Gastroesophageal sphincter (tissue), 4 donors: ENCODE measurements around the gene LGR4. TPM values are rescaled to one million over a fixed set of nuclear protein-coding genes. Genes with fewer than 3 reads are reported as not detected.

Source experiments
- ATAC-seq: fragments of 150-250 bp; one replicate; pipeline ENCODE4 v1.9.1; 2016; ENCODE audit warnings: mild to moderate bottlenecking, moderate library complexity
- H3K27ac ChIP-seq, 4 donors: fragments of 200-600 bp; sonication (generic) in 3 of 4; 1 replicate in 3 of 4; 2 replicates in 1 of 4; pipeline ENCODE4 v1.5.1; 2016 to 2019
- H3K27me3 ChIP-seq: fragments of 200-600 bp; sonication (generic); one replicate; pipeline ENCODE4 v1.5.1; 2019
- H3K36me3 ChIP-seq, 2 donors: fragments of 200-600 bp; sonication (generic); one replicate each; pipeline ENCODE4 v1.5.1; 2019; ENCODE audit warnings: control low read depth in 1 of 2
- H3K4me1 ChIP-seq, 3 donors: fragments of 200-600 bp; sonication (generic); 1 replicate in 2 of 3; 2 replicates in 1 of 3; pipeline ENCODE4 v1.5.1; 2016 to 2019; ENCODE audit warnings: control low read depth in 2 of 3
- H3K4me3 ChIP-seq, 2 donors: fragments of 200-600 bp; sonication (generic); one replicate each; pipeline ENCODE4 v1.5.1; 2019; ENCODE audit warnings: mild to moderate bottlenecking in 1 of 2, moderate library complexity in 1 of 2
- H3K9me3 ChIP-seq, 3 donors: fragments of 200-600 bp; sonication (generic); one replicate each; pipeline ENCODE4 v1.5.1; 2017 to 2019; ENCODE audit warnings: control low read depth in 2 of 3
- CTCF ChIP-seq, 4 experiments: fragments of 200-600 bp in 2 of 4; fragments of 450-650 bp in 2 of 4; sonication (generic) in 1 of 4; IDR thresholded peaks; one replicate each; pipeline ENCODE4 v1.5.1; 2017 to 2019; ENCODE audit warnings: antibody characterized with exemption in 4 of 4, mild to moderate bottlenecking in 2 of 4, moderate library complexity in 2 of 4
- EP300 ChIP-seq: sonication (generic); formaldehyde crosslinking; IDR thresholded peaks from one replicate; pipeline ENCODE4 v1.6.1; 2017; ENCODE audit warnings: antibody characterized with exemption, mild to moderate bottlenecking
- POLR2A ChIP-seq, 2 donors: fragments of 450-650 bp; IDR thresholded peaks; one replicate each; pipeline ENCODE4 v1.6.1; 2017; ENCODE audit warnings: antibody characterized with exemption in 2 of 2, mild to moderate bottlenecking in 2 of 2, moderate library complexity in 1 of 2
- POLR2AphosphoS5 ChIP-seq: sonication (generic); formaldehyde crosslinking; IDR thresholded peaks from one replicate; pipeline ENCODE4 v1.6.1; 2017; ENCODE audit warnings: antibody characterized with exemption
- WGBS, 2 donors: methylation state at CpG; one replicate each; pipeline ENCODE4 v1.1.5; 2018; ENCODE audit warnings: low coverage in 1 of 2; 5-methylcytosine and 5-hydroxymethylcytosine counted together
- total RNA-seq, 4 donors: library from RNA; depleted of rRNA; stranded (reverse); fragments of >200 nt; gene quantifications; one replicate each; pipeline ENCODE4 v1.1.0, GENCODE V29; 2016

LGR4 gene
- total RNA-seq, 4 donors from 2014 or later: 21.0 to 35.9 (median 31.8) TPM

DNA sequence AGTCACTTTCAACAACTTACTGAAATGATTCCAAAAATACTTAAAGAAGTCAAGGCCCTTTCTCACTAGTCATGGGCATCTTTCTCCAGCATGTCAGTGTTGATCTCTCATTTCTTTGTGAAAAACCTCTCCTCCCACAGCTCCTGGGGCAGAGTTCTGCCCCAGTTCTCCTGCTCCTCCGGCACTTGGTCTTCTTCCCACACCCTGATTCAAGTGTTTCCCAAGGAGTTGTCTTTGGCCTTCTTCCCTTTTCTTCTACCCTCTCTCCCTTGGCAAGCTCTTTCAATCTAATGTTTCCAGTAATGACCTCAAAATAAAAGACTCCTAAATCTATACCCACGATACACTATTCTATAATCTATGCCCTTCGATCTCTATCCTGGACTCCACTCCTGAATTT is 67.5 kb downstream of the LGR4 start:
- H3K4me1 ChIP-seq: no peaks in the 10 kb centered on the region
- no peaks in the 10 kb centered on the region for H3K36me3 ChIP-seq
- WGBS, 2 donors: 84 to 88% methylated on average over 3 of the region's 3 CpGs
- H3K27me3 ChIP-seq: no peaks in the 10 kb centered on the region
- no peak overlapping the region for H3K4me3 ChIP-seq
- H3K27ac ChIP-seq: no peak overlapping the region
- no peaks in the 10 kb centered on the region for H3K9me3 ChIP-seq
- TF ChIP-seq CTCF (IDR thresholded peaks at IDR 0.05) (no peak), POLR2A (IDR thresholded peaks at IDR 0.05) (no peak), POLR2AphosphoS5 (no peak), EP300 (no peak)
- ATAC-seq: no peak

- Histone ChIP-seq H3K4me3 (no peak overlapping the region), H3K4me1 (no peaks in the 10 kb centered on the region), H3K9me3 (no peaks in the 10 kb centered on the region), H3K36me3 (no peaks in the 10 kb centered on the region), H3K27me3 (no peaks in the 10 kb centered on the region), H3K27ac (no peak overlapping the region)
- WGBS, 2 donors: 88% methylated on average over 1 to 2 of the region's 2 CpGs
- ATAC-seq: no peak
- no peak for TF ChIP-seq POLR2A (IDR thresholded peaks at IDR 0.05)
Observed at GRCh38 chr11:27404427-27404826, 68.2 kb downstream of the LGR4 start.

GRCh38 chr11:27403195-27403594 is 69.4 kb downstream of the LGR4 start:
- no peak for TF ChIP-seq POLR2AphosphoS5
- TF ChIP-seq CTCF (IDR thresholded peaks at IDR 0.05): no peak
- no peak for TF ChIP-seq EP300
- TF ChIP-seq POLR2A (IDR thresholded peaks at IDR 0.05): no peak
- H3K27me3 ChIP-seq: no peaks in the 10 kb centered on the region
- ATAC-seq: no peak
- H3K4me1 ChIP-seq: no peaks in the 10 kb centered on the region
- no peak overlapping the region for H3K27ac ChIP-seq
- no peaks in the 10 kb centered on the region for H3K9me3 ChIP-seq
- H3K36me3 ChIP-seq: no peaks in the 10 kb centered on the region
- H3K4me3 ChIP-seq: no peak overlapping the region
- 88 to 100% methylated on average over 2 of the region's 2 CpGs for WGBS, 2 donors

- WGBS, 2 donors: 80 to 95% methylated on average over 1 to 2 of the region's 2 CpGs
- TF ChIP-seq POLR2AphosphoS5: no peak
- TF ChIP-seq POLR2A (IDR thresholded peaks at IDR 0.05): no peak
- ATAC-seq: no peak
- H3K4me1 ChIP-seq: no peaks in the 10 kb centered on the region
- no peaks in the 10 kb centered on the region for H3K9me3 ChIP-seq
- H3K27me3 ChIP-seq: no peaks in the 10 kb centered on the region
- H3K36me3 ChIP-seq: no peaks in the 10 kb centered on the region
- H3K27ac ChIP-seq: no peak overlapping the region
- no peak overlapping the region for H3K4me3 ChIP-seq
Observed at GRCh38 chr11:27402450-27402849, 70.1 kb downstream of the LGR4 start.

- Histone ChIP-seq H3K4me3 (no peak overlapping the region), H3K27me3 (no peaks in the 10 kb centered on the region), H3K36me3 (no peaks in the 10 kb centered on the region), H3K9me3 (no peaks in the 10 kb centered on the region), H3K4me1 (no peaks in the 10 kb centered on the region), H3K27ac (no peak overlapping the region)
- 84% methylated on average over 5 of the region's 5 CpGs; no CpG with 5 or more reads in 1 of the 2 donors for WGBS, 2 donors
- TF ChIP-seq EP300: no peak
- TF ChIP-seq POLR2AphosphoS5: no peak
- TF ChIP-seq POLR2A (IDR thresholded peaks at IDR 0.05): no peak
- no peak for TF ChIP-seq CTCF (IDR thresholded peaks at IDR 0.05)
- ATAC-seq: no peak
Observed at GRCh38 chr11:27401833-27402316, 70.7 kb downstream of the LGR4 start.

DNA sequence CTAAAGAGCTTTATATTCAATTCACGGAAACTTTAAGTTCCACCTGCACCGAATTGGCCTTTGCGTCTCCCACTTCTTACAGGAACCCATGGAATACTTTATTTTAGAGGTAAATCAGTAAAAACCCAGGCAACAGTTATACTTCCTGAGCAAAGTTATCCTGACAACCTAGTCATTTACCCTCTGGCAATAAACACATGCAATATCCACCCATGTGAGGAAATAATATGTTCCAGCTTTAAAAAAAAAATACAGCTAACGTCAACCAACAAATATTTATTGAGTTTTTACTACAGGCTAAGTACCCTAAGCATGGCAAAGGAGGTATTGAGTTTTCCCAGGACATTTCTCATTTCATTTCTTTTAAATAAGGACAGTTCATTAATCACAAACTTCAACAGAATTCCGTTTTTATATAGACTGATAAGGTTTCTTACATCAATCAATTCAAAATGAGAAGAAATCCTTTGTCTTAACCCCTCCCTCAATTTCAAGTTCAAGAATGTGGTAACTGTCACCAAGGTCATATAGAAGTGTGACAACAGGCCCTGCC is 71.2 kb downstream of the LGR4 start:
- Histone ChIP-seq H3K27ac (no peak overlapping the region), H3K36me3 (no peaks in the 10 kb centered on the region), H3K27me3 (no peaks in the 10 kb centered on the region), H3K9me3 (no peaks in the 10 kb centered on the region), H3K4me1 (peaks cover 0 to 5% (median 0%) of the 10 kb centered on the region in 3 donors), H3K4me3 (no peak overlapping the region)
- 89 to 90% methylated on average over 5 of the region's 5 CpGs for WGBS, 2 donors
- no peak for ATAC-seq
- no peak for TF ChIP-seq CTCF (IDR thresholded peaks at IDR 0.05)
